ENCODE data around the gene GYS1.
A peak's percentile ranks its signal among the peaks of the same experiment; 100 is the strongest.
"Not testable (repeated sequence)": the region's sequence is repeated elsewhere in the genome, so short reads cannot be mapped to it uniquely, and the experiment has no call there.

Gene GYS1

DNA sequence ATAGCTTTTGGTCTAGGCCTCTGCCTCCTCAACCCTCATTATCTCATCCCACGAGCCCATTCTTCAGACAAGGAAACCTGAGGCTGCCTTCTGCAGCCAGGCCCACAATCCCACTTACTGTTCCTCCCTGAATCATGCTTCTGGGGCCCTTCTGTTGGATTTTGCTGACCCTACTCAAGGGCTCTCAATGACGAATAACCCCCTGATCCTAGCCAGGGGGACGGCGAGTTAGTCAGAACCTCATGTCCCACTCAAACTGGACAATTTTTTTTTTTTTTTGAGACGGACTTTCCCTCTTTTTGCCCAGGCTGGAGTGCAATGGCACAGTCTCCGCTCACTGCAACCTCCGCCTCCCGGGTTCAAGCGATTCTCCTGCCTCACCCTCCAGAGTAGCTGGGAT is 29.0 kb upstream of the GYS1 start:
- H3K4me1 Mint-ChIP-seq (ENCODE audit: low read depth) = peaks cover 19% of the 10 kb centered on the region
- DNase-seq (ENCODE audit: low spot score) = no peak
- no peaks in the 10 kb centered on the region for H3K36me3 Mint-ChIP-seq (ENCODE audit: low read depth)
- H3K27me3 Mint-ChIP-seq (ENCODE audit: low read depth) = peaks cover 17% of the 10 kb centered on the region
- no peak overlapping the region for H3K27ac Mint-ChIP-seq
- no peaks in the 10 kb centered on the region for H3K9me3 Mint-ChIP-seq
- H3K4me3 Mint-ChIP-seq = no peak overlapping the region

DNA sequence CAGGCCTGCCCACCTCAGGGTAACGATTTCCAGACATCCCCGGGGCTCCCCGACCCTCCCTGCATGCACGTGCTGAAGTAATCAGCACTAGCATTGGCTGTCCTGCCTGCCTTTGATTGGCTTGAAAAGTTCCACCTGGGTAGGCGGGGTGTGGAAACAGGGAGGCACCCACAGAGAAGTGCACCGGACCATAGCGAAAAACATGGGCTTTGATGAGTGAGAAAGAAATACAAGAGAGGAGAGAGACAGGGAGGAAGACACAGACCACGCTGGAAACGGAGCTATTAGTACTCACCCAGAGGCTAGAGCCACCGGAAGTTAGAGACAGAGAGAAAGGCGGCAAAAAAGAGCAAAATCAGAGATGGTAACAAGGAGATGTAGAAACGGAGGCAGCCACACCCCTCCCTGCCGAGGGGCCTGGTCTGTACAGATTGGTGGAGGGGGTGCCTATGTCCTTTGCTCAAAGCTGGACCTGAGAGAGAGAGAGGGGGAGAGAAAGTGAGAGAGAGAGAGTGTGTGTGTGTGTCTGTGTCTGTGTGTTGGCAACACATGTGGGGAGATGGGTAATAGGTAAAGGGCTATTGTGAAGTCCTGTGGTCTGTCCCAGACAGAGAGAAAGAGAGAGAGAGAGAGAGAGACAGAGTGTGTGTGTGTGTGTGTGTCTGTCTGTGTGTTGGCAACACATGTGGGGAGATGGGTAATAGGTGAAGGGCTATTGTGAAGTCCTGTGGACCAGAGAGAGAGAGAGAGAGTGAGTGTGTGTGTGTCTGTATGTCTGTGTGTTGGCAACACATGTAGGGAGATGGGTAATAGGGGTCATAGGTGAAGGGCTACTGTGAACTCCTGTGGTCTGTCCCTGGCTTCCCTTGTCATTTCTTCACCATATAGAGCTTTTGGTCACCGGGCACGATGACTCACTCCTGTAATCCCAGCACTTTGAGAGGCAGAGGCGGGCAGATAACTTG is 28.1 kb upstream of the GYS1 start:
- H3K27me3 Mint-ChIP-seq (ENCODE audit: low read depth) = peaks cover 17% of the 10 kb centered on the region
- peak; percentile 19 for DNase-seq (ENCODE audit: low spot score)
- H3K9me3 Mint-ChIP-seq = no peaks in the 10 kb centered on the region
- H3K4me1 Mint-ChIP-seq (ENCODE audit: low read depth) = peaks cover 19% of the 10 kb centered on the region
- H3K36me3 Mint-ChIP-seq (ENCODE audit: low read depth) = no peaks in the 10 kb centered on the region
- H3K4me3 Mint-ChIP-seq = no peak overlapping the region
- H3K27ac Mint-ChIP-seq = no peak overlapping the region

DNA sequence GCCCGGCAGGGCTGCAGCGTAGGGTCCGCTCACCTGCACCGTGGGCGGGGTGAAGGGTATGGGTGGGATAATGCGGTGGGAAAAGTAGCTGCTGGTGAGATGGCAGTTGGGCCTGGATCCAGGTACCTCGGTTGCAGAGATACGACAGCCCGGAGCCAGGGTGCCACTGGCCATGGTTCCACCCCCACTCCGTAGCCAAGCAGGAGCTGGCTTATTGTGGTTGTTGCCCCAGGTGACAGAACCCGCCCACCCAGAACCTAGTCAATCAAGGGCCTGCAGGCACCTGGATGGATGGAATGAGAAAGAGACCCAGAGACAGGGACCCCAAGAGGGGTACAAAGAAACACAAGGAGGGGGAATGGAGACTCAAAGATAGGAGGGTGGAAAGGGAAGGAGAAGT is 27.2 kb upstream of the GYS1 start:
- Mint-ChIP-seq H3K4me3 (no peak overlapping the region), H3K4me1 (ENCODE audit: low read depth) (peaks cover 19% of the 10 kb centered on the region), H3K27me3 (ENCODE audit: low read depth) (peaks cover 17% of the 10 kb centered on the region), H3K27ac (no peak overlapping the region), H3K36me3 (ENCODE audit: low read depth) (peaks cover 5% of the 10 kb centered on the region), H3K9me3 (no peaks in the 10 kb centered on the region)
- DNase-seq (ENCODE audit: low spot score) = no peak

DNA sequence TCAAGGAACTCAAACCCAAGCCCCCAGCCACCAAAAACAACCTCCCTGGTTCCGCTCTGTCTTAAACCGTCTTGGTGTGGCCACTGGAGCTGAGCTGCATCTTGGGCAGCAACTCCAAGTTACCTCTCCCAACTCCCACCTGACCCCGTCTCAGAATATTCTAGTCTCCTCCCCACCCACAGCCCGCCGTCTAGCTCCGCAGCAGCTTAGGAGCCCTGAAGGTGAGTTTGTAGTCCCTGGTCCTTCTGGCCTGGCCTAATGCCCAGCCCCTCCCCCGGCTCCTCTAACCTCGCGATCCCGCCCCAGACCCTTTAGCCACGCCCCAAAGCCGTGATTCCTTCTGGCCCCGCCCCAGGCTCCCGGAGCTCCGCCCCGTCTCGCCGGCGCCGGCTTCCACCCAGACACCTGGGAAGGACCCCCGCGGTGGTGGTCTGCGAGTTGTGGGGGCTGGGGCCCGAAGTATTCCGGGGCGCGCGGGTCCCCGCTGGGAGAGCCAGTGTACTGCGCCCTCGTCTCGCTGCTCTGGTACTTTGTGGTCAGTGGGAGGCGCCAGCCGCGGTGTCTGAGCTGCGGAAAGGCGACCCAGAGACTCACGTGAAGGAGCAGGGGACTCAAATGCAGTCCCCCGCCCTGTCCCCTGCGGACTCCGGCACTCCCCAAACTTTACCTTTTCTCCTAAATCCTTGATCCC is 26.3 kb upstream of the GYS1 start:
- H3K4me1 Mint-ChIP-seq (ENCODE audit: low read depth) = peaks cover 19% of the 10 kb centered on the region
- peaks cover 5% of the 10 kb centered on the region for H3K36me3 Mint-ChIP-seq (ENCODE audit: low read depth)
- peak overlapping the region; percentile 89 for H3K4me3 Mint-ChIP-seq
- no peaks in the 10 kb centered on the region for H3K9me3 Mint-ChIP-seq
- H3K27ac Mint-ChIP-seq = peak overlapping the region; percentile 34
- peaks cover 17% of the 10 kb centered on the region for H3K27me3 Mint-ChIP-seq (ENCODE audit: low read depth)
- DNase-seq (ENCODE audit: low spot score) = peak; percentile 58

DNA sequence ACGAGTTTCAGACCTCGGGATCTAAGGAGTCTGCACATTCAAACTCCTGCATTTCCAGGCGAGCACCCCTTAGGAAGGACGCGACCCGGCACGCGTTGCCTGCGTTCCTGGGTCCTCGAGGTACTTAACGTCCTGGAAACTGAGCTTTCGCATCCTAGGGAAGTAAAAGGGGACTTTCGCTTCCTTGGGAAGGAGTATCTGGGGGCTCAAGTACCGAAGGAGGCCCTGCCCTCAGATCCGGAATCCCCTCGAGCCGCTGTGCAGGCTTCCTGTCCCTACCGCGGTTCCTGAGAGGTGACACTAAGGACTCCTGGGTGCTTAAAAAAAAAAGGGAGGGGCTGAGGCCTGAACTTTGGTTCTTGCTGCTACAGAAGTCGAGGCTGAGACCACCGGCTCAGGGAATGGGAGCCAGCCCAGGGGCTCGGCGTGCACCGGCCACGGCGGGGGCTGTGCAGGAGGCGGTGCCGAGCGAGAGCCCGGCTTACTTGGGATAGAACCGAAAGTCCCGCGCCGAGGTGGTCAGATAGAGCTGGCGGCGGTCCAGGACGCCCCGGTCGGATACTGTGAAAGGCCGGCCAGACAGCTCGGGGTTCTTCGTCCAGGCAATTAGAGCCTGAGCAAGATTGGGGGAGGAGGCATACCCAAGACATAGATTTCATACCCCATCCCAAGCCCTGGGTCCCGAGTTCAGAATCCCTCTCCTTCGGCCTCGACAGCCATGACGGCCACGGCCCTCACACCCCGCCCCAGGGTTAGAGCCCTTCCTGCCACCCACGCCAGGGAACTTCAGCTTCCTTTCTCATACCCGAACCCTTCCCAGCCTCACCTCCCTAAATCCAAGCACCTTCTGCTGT is 25.5 kb upstream of the GYS1 start:
- H3K4me1 Mint-ChIP-seq (ENCODE audit: low read depth) = peaks cover 19% of the 10 kb centered on the region
- H3K9me3 Mint-ChIP-seq; H3K36me3 Mint-ChIP-seq (ENCODE audit: low read depth); DNase-seq (ENCODE audit: low spot score): not testable (repeated sequence)
- peaks cover 17% of the 10 kb centered on the region for H3K27me3 Mint-ChIP-seq (ENCODE audit: low read depth)
- H3K27ac Mint-ChIP-seq = peak overlapping the region; percentile 34
- peak overlapping the region; percentile 89 for H3K4me3 Mint-ChIP-seq

DNA sequence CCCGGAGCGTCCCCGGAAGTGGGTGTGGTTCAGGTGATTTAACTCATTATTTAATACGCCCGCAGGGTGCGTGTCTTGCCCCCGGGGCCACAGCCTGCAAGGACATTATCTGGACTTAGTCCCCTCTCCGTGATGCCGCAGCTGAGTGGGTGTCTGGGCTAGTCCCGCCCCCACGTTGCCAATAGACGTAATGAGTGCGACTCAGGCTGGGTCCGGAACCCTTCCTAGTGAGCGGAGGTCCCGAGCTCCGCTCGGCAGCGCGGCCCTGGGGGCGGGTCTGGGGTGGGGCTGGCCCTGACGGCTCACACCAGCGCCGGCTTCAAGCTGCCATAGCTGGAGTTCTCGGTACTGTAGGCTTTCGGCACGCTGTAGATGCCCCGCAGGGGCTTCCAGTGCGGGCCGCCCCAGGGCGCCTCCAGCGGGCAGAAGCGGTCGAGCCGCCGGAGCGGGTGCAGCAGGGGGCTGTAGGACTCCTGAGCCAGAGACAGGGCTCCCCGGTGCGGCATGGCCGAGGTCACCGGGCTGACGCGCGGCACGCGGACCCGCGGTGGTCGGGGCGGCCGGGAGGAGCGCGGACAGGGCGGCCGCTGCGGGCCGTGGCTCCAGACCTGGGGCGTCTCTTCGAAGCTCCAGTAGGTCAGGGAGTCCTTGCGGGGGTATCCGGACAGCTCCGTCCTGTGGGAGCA is 24.7 kb upstream of the GYS1 start:
- DNase-seq (ENCODE audit: low spot score) = peak; percentile 47
- Mint-ChIP-seq H3K27ac (no peak overlapping the region), H3K36me3 (ENCODE audit: low read depth) (peaks cover 5% of the 10 kb centered on the region), H3K4me3 (peak overlapping the region; percentile 89), H3K27me3 (ENCODE audit: low read depth) (peaks cover 17% of the 10 kb centered on the region), H3K4me1 (ENCODE audit: low read depth) (peaks cover 19% of the 10 kb centered on the region), H3K9me3 (no peaks in the 10 kb centered on the region)

DNA sequence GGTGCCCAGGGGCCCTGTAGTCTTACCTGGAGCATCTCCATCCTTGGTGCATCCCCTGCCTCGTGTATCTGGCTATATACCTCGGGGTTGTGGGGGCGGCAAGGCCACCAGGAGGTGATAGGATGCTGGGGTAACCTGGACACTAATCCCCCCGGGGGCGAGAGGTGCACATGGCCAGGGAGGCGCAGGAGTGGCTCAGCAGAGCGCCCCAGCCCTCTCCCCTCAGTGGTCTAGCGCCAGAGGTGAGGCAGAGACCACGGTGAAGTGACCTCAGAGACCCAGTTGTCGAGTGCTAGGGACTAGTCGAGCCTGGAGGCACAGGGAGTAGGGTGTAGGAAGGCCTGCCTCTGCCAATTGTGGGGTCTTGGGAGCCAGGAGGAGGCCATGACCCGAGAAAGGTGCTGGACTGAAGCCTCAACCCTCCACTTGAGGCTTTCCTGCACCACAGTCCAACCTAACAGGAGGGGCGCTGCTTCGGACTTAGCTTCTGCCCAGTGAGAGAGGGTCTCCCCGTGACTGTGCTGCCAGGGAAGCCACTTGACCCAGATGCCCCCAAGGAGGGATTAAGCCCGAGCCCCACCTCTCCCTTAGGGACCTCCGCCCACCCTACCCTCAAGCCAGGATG is 24.0 kb upstream of the GYS1 start, which contains the start of gene LHB:
TSS of gene LHB (minus strand) at position 51 of the 625 bp plus-strand sequence. CDS start at position 41, 10 bp downstream.
- H3K27me3 Mint-ChIP-seq (ENCODE audit: low read depth) = peaks cover 17% of the 10 kb centered on the region
- peak within 1 kb of the TSS; percentile 89 for H3K4me3 Mint-ChIP-seq
- H3K27ac Mint-ChIP-seq = no peak within 1 kb of the TSS
- no peak for DNase-seq (ENCODE audit: low spot score)
- H3K9me3 Mint-ChIP-seq = no peaks in the 10 kb centered on the region
- H3K36me3 Mint-ChIP-seq (ENCODE audit: low read depth) = peaks cover 8% of the 10 kb centered on the region
- peaks cover 19% of the 10 kb centered on the region for H3K4me1 Mint-ChIP-seq (ENCODE audit: low read depth)

DNA sequence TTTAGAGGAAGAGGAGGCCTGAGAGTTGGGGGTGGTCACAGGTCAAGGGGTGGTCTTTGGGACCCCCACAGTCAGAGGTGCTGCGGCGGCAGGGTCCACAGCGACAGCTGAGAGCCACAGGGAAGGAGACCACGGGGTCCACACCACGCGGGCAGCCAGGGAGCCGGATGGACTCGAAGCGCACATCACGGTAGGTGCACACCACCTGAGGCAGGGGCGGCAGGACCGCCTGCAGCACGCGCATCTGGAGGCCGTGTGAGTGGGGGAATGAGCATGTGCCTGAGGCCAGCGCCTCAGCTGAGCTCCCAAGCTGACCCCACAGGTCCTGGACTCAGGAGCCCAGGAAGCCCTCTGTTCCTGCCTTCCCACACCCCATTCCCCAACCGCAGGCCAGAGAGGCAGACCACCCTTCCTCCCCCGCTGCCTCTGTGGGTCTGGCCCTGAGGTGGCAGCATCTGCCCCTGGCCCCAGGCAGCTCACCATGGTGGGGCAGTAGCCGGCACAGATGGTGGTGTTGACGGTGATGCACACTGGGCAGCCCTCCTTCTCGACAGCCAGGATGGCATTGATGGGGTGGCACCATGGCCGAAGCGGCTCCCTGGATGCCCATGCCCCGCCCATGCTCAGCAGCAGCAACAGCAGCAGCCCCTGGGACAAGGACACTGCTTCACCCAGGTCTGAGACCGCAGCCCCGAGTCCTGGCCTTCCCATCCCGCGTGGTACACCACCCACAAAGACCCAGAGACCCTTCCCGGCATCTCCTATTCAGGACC is 23.1 kb upstream of the GYS1 start:
- Mint-ChIP-seq H3K36me3 (ENCODE audit: low read depth) (peaks cover 8% of the 10 kb centered on the region), H3K27ac (no peak overlapping the region), H3K4me1 (ENCODE audit: low read depth) (peaks cover 16% of the 10 kb centered on the region), H3K27me3 (ENCODE audit: low read depth) (peaks cover 15% of the 10 kb centered on the region), H3K9me3 (no peaks in the 10 kb centered on the region), H3K4me3 (no peak overlapping the region)
- no peak for DNase-seq (ENCODE audit: low spot score)

DNA sequence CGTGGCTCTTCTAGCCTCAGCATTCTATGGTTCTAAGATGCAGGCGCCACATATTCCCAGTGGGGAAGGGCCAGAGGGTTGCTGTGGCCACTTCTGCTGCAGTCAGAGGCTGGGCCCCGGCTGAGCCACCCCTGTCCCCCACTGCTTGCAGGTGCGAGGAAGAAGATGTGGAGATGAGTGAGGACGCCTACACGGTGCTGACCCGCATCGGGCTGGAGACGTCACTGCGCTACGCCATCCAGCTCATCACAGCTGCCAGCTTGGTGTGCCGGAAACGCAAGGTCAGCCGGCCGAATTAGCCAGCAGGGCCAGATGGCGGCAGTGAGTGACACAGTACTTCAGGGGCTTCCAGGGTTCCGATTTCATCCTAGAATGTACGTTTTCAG is 21.8 kb upstream of the GYS1 start:
- Mint-ChIP-seq H3K36me3 (ENCODE audit: low read depth) (peaks cover 14% of the 10 kb centered on the region), H3K4me3 (no peak overlapping the region), H3K9me3 (no peaks in the 10 kb centered on the region), H3K4me1 (ENCODE audit: low read depth) (peaks cover 12% of the 10 kb centered on the region), H3K27ac (no peak overlapping the region), H3K27me3 (ENCODE audit: low read depth) (peaks cover 11% of the 10 kb centered on the region)
- no peak for DNase-seq (ENCODE audit: low spot score)

DNA sequence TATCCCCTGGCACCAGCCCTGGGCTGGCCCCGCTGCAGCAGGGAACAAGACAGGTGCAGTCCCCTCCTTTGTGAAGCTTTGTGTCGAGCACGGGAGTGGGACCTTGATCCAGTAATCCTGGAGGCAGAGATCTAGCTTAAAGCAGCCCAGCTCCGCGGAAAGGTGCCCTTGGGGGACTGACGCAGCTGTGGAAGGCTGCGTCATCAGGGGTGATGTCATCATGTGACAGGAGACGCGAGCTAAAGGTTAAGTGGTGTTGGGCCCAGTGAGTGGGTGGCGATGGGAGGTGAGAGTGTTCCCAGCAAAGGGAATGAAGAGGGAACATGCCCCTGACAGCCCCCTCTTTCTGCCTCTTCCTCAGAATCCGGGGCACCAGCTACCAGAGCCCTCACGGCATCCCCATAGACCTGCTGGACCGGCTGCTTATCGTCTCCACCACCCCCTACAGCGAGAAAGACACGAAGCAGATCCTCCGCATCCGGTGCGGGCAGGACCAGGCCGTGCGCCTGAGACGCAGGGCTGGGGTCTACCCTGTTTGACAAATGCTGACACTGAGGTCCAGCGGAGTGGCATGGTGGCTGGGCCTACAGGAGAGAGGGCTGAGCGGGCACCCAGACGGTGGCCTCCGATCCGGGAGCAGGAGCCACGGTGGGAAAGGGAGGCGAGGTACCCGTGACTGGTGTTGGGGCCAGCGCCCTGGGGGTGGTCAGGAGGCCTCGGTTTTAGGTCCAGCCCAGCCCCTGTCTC is 21.2 kb upstream of the GYS1 start:
- Mint-ChIP-seq H3K36me3 (ENCODE audit: low read depth) (peaks cover 14% of the 10 kb centered on the region), H3K4me3 (no peak overlapping the region), H3K27ac (no peak overlapping the region), H3K9me3 (no peaks in the 10 kb centered on the region), H3K4me1 (ENCODE audit: low read depth) (peaks cover 11% of the 10 kb centered on the region), H3K27me3 (ENCODE audit: low read depth) (peaks cover 10% of the 10 kb centered on the region)
- no peak for DNase-seq (ENCODE audit: low spot score)

DNA sequence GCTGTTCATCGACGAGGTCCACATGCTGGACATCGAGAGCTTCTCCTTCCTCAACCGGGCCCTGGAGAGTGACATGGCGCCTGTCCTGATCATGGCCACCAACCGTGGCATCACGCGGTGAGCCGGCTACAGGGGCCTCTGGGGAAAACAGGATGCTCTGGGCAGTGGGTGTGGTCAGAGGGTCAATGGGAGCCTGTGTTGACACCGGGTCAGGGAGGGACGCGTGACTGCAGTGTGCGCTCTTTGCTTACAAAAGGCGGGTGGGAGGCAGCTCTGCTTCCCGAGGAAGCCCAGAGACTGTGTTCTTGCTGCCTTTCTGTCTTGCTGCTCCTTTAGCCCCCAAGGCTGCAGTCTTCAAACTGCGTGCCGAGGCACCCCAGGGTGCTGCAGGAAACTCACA is 18.1 kb upstream of the GYS1 start:
- H3K27me3 Mint-ChIP-seq (ENCODE audit: low read depth) = no peaks in the 10 kb centered on the region
- no peak overlapping the region for H3K27ac Mint-ChIP-seq
- no peaks in the 10 kb centered on the region for H3K4me1 Mint-ChIP-seq (ENCODE audit: low read depth)
- no peaks in the 10 kb centered on the region for H3K9me3 Mint-ChIP-seq
- no peak for DNase-seq (ENCODE audit: low spot score)
- H3K4me3 Mint-ChIP-seq = no peak overlapping the region
- H3K36me3 Mint-ChIP-seq (ENCODE audit: low read depth) = peaks cover 20% of the 10 kb centered on the region

DNA sequence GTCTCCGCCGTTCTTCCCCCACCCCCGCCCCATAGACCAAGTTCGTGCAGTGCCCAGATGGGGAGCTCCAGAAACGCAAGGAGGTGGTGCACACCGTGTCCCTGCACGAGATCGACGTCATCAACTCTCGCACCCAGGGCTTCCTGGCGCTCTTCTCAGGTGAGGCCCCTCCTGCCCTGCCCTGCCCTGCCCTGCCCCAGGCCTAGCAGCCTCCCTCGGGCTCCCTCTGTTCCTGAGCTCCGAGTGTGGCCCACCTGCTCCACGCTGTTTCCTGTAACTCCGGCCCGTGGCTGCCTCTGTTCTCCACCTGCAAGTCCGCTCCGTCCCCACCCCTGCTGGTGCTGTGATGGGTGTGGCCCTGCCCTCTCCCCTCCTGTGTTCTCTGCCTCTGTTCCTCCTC is 17.3 kb upstream of the GYS1 start:
- no peaks in the 10 kb centered on the region for H3K9me3 Mint-ChIP-seq
- no peak overlapping the region for H3K27ac Mint-ChIP-seq
- H3K27me3 Mint-ChIP-seq (ENCODE audit: low read depth) = no peaks in the 10 kb centered on the region
- H3K4me1 Mint-ChIP-seq (ENCODE audit: low read depth) = no peaks in the 10 kb centered on the region
- no peak overlapping the region for H3K4me3 Mint-ChIP-seq
- H3K36me3 Mint-ChIP-seq (ENCODE audit: low read depth) = peaks cover 15% of the 10 kb centered on the region
- no peak for DNase-seq (ENCODE audit: low spot score)

Data from T-helper 2 cell treated with Interferon-gamma antibody and Interleukin-4, amounts not matched to agents 5 μg/mL and 100 μg/mL, for 36 hours (primary cell).